Ovary (tissue), 9 donors: Measurements from ENCODE around the gene SH3D21. TPM values are rescaled to one million over a fixed set of nuclear protein-coding genes. Genes with fewer than 3 reads are reported as not detected.

Experiments used
- DNase-seq, 5 donors: peaks; one replicate each; pipeline ENCODE4 v3.0.0-alpha.2; 2019 to 2020
- H3K27ac ChIP-seq, 2 donors: fragments of 200-600 bp; one replicate each; pipeline versions ENCODE4 v1.5.1 to v1.8.0; 2019 to 2022
- H3K27me3 ChIP-seq: fragments of 200-600 bp; one replicate; pipeline ENCODE4 v1.8.0; 2022
- H3K36me3 ChIP-seq: fragments of 200-600 bp; sonication (generic); one replicate; pipeline ENCODE4 v1.5.1; 2019
- H3K4me1 ChIP-seq: one replicate; pipeline ENCODE4 v1.8.1; 2013; ENCODE audit warnings: mild to moderate bottlenecking, moderate library complexity; ENCODE audit not compliant: insufficient read depth
- H3K4me3 ChIP-seq: fragments of 200-600 bp; sonication (generic); one replicate; pipeline ENCODE4 v1.5.1; 2017
- H3K9me3 ChIP-seq, 2 donors: fragments of 200-600 bp in 1 of 2; sonication (generic) in 1 of 2; one replicate each; pipeline versions ENCODE4 v1.5.1 to v1.8.1; 2013 to 2019; ENCODE audit warnings: mild to moderate bottlenecking in 1 of 2, moderate library complexity in 1 of 2
- EP300 ChIP-seq: sonication (generic); formaldehyde crosslinking; IDR thresholded peaks from one replicate; pipeline ENCODE4 v1.6.1; 2017; ENCODE audit warnings: antibody characterized with exemption
- POLR2A ChIP-seq: fragments of 450-650 bp; IDR thresholded peaks from one replicate; pipeline ENCODE4 v1.6.1; 2017; ENCODE audit warnings: antibody characterized with exemption, mild to moderate bottlenecking, moderate library complexity
- WGBS, 3 donors: extraction: QIAGEN DNeasy Blood & Tissue Kit in 1 of 3; methylation state at CpG; one replicate each; pipeline versions ENCODE4 v1.1.5 to v1.1.7; 2013 to 2017; 5-methylcytosine and 5-hydroxymethylcytosine counted together
- intact Hi-C, 4 donors: fragments of 100-400 bp; cut with DNase I; formaldehyde crosslinking; loops; one replicate each; pipeline versions ENCODE4 v1.11.0 to v1.15.1; 2022 to 2023
- polyA plus RNA-seq, 2 donors: library from polyadenylated mRNA; stranded (reverse); fragments of 200-250 nt in 1 of 2; fragments of 350-450 nt in 1 of 2; fragmentation: Illumina TruSeq in 1 of 2; extraction: RNeasy Lipid Tissue Mini Kit (QIAGEN cat#74804) in 1 of 2; gene quantifications; one replicate each; pipeline ENCODE4 v1.2.3, GENCODE V29; 2013 to 2014
- total RNA-seq, 7 donors: library from RNA; depleted of rRNA in 2 of 7; stranded (reverse); fragments of >200 nt in 2 of 7; fragmentation: NEBNext Ultra II Directional in 3 of 7; extraction: Animal tissue kit (Norgen Biotek cat#: 25700) in 3 of 7; gene quantifications; one replicate each; pipeline versions ENCODE4 v1.1.0 to v1.2.4, GENCODE V29; 2016 to 2023
- TF ChIP-seq, protein P1 (sequence below), 3 donors: fragments of 450-650 bp in 2 of 3; fragments of 200-600 bp in 1 of 3; IDR thresholded peaks; one replicate each; pipeline versions ENCODE4 v1.5.1 to v1.8.0; 2016 to 2022; ENCODE audit warnings: antibody characterized with exemption in 3 of 3, mild to moderate bottlenecking in 1 of 3
- donor health status: DM: no; HTN: no; CAD: no; lungs with moderate emphysema.
- donor health status: DM: no; HTN: no; CAD: no.
- donor health status: Bipolar disorder and iron deficiency.
- donor health status: DM: yes; HTN: yes; CAD: no.
- donor health status: DM: no; HTN: no; CAD: no.
- donor health status: DM: yes; HTN: yes; CAD: no.

The SH3D21 gene
- total and polyA plus RNA-seq, 9 donors, result 1.9 to 22.6 (median 8.7) TPM

DNA sequence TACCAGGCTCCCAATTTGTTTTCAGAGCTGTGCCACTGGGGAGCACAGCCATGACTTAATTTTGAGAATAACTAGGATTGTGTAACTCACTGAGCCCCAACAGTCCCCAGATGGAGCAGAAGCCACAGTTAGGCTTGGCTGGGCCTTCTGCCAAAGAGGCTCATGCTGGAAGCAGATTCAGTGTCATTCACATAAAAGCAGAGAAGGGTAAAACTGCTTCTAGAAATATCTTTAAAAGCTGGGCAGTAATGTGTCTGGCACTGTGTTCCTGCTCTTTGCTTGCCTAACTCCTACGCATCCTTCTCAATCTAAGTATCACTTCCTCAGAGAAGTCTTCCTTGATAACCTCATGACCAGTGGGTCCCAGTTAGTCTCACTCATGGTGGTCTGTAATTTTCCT, 59.2 kb downstream of the SH3D21 start:
- WGBS, 3 donors, result 75 to 85% (median 82%) methylated on average over 1 of the region's 1 CpG
- Histone ChIP-seq H3K4me3 (no peak overlapping the region), H3K36me3 (no peaks in the 10 kb centered on the region), H3K27me3 (no peaks in the 10 kb centered on the region), H3K27ac (no peak overlapping the region), H3K4me1 (peaks cover 14% of the 10 kb centered on the region), H3K9me3 (no peaks in the 10 kb centered on the region)
- TF ChIP-seq EP300 (no peak), POLR2A (no peak)
- TF ChIP-seq, protein P1, sequence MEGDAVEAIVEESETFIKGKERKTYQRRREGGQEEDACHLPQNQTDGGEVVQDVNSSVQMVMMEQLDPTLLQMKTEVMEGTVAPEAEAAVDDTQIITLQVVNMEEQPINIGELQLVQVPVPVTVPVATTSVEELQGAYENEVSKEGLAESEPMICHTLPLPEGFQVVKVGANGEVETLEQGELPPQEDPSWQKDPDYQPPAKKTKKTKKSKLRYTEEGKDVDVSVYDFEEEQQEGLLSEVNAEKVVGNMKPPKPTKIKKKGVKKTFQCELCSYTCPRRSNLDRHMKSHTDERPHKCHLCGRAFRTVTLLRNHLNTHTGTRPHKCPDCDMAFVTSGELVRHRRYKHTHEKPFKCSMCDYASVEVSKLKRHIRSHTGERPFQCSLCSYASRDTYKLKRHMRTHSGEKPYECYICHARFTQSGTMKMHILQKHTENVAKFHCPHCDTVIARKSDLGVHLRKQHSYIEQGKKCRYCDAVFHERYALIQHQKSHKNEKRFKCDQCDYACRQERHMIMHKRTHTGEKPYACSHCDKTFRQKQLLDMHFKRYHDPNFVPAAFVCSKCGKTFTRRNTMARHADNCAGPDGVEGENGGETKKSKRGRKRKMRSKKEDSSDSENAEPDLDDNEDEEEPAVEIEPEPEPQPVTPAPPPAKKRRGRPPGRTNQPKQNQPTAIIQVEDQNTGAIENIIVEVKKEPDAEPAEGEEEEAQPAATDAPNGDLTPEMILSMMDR (IDR thresholded peaks at IDR 0.05), result no peak
- intact Hi-C loops, result loop anchor here in 2 of 4 donors (5.0 kb wide), 1 partner anchor 43 kb away; the partner anchor contains the start of gene EVA1B (in 2 of the 2)
- peak in 3 of 5 donors; percentile 51 to 62 (median 54) for DNase-seq

DNA sequence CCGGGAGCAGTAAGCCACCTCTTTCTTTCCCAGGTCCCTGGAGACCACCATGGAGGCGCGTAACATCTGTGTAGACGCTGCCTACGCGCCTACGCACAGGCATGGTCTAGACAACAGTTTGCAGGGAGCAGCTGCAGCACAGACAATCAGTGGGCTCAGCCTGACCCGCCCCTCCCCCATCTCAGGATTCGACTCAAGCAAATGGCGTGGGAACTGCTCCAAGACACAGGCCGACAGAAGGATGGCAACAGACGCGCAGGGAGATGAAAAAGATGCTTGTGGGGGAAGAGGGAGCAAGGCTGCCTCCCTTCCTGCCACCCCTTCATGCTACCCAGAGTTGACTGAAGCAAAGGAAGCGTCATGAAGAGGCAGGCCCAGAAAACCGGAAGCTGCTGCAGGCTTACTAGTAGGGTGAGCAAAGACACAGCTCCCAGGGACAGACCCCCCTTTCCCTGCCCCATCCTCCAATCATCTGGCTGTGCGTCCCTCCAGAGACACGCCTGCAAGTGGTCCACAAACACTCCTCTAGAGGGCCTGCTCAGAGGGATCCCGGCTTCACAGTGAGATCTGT, 60.0 kb downstream of the SH3D21 start:
- Histone ChIP-seq H3K4me3 (no peak overlapping the region), H3K4me1 (peaks cover 14% of the 10 kb centered on the region), H3K27me3 (no peaks in the 10 kb centered on the region), H3K27ac (peak overlapping the region in 1 of 2 donors; percentile 14), H3K9me3 (no peaks in the 10 kb centered on the region), H3K36me3 (no peaks in the 10 kb centered on the region)
- intact Hi-C loops, result loop anchor here in 2 of 4 donors (5.0 kb wide), 1 partner anchor 44 kb away; the partner anchor contains the start of gene EVA1B (in 2 of the 2)
- TF ChIP-seq, protein P1 (IDR thresholded peaks at IDR 0.05), result no peak
- TF ChIP-seq POLR2A, result no peak
- TF ChIP-seq EP300, result no peak
- 9 to 27% (median 11%) methylated on average over 18 of the region's 18 CpGs for WGBS, 3 donors
- DNase-seq, result peak in 4 of 5 donors; percentile 43 to 65 (median 64)

DNA sequence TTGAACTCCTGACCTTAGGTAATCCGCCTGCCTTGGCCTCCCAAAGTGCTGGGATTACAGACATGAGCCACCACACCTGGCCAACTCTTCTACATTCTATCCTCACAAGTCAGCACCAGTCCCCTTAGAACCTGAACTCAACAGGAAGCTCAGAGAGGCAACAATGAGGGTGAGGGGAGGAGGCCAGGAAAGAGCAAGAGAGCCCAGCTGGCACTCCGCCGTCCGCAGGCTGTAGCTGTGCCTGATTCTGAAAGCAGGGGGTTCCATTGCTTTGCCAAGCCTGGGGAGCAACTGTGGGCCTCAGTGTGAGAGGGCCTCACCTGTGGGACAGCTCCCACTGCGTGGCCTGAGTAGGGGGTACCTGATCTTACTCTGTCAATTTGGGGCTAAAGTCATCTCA, 60.9 kb downstream of the SH3D21 start:
- DNase-seq, result no peak
- Histone ChIP-seq H3K27me3 (no peaks in the 10 kb centered on the region), H3K4me3 (no peak overlapping the region), H3K4me1 (peaks cover 14% of the 10 kb centered on the region), H3K9me3 (no peaks in the 10 kb centered on the region), H3K27ac (no peak overlapping the region), H3K36me3 (no peaks in the 10 kb centered on the region)
- WGBS, 3 donors, result 80 to 91% (median 85%) methylated on average over 5 of the region's 5 CpGs
- TF ChIP-seq EP300, result no peak
- TF ChIP-seq, protein P1 (IDR thresholded peaks at IDR 0.05), result no peak
- no peak for TF ChIP-seq POLR2A
- intact Hi-C loops, result loop anchor here in 2 of 4 donors (5.0 kb wide), 1 partner anchor 45 kb away; the partner anchor contains the start of gene EVA1B (in 2 of the 2)

DNA sequence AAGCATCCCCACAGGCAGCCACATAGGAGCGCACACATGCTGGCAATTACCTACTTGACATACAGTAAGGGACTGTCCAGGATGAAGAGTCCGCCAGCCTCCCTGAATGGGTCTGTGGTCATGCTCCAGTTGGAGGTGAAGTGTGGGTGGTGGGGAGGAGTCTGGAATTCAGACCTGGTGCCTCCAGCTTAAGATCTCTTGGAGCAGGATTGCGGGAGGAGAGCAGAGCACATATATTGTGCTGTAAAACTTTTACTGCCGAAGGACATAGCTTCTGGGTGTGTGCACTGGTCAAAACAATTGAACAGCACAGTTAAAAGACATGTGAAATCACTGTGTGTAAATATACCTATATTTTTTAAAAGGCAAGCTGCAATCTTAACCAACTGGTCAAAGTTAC, 61.6 kb downstream of the SH3D21 start:
- H3K36me3 ChIP-seq, result no peaks in the 10 kb centered on the region
- TF ChIP-seq POLR2A (no peak), EP300 (no peak)
- no peaks in the 10 kb centered on the region for H3K27me3 ChIP-seq
- no peak for DNase-seq
- no peak overlapping the region for H3K27ac ChIP-seq
- 89 to 95% (median 91%) methylated on average over 4 of the region's 4 CpGs for whole genome bisulfite sequencing, 3 donors
- peaks cover 14% of the 10 kb centered on the region for H3K4me1 ChIP-seq
- H3K9me3 ChIP-seq, result no peaks in the 10 kb centered on the region
- H3K4me3 ChIP-seq, result no peak overlapping the region
- intact Hi-C loops, result loop anchor here in 2 of 4 donors (5.0 kb wide), 1 partner anchor 45 kb away; the partner anchor contains the start of gene EVA1B (in 2 of the 2)
